HG03378 (cell line): Measurements from ENCODE around the gene GHRH.

ENCODE experiments used
- ATAC-seq: cut with Tn5 transposase; IDR thresholded peaks from one replicate; pipeline ENCODE4 v1.9.1; 2021; ENCODE audit warnings: mild to moderate bottlenecking, moderate library complexity; ENCODE audit not compliant: unreplicated experiment

GHRH gene

DNA sequence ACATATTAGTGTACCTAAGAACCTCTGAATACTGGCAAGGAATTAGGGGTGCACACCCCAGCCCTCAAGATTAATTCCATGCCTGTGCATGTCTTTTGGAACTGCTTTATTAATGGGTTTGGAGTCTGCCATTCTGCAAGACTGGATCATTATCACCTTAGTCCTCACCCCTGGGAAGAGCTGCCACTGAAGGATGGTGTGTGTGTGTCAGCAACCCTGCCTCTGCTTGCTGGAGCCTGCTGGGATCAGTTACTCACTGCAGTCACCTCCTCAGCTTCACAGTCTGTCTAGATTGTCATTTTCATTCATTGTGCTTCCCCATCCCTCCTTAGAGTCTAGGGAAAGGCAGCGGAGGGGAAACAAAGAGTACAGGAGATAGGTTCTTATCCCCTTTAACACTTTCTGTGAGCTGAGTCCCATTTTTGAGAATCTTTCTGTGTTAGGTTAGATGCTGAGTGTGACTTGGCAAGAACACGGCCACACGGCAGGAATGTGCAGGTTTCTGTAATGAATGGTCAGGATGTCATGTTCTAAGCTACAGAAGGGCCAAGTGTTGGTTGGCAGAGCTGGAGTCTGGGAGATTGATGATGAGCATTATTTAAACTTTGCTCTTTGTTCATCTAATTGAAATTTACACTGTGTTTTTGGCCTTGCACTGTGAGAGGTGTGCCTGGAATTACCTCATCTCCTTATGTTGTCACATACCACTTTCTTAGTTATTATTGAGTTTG lies 21.1 kb downstream of the GHRH start:
- ATAC-seq, result no peak

- no peak for ATAC-seq
Measured at GRCh38 chr20:37238935-37239451, 22.6 kb downstream of the GHRH start.

DNA sequence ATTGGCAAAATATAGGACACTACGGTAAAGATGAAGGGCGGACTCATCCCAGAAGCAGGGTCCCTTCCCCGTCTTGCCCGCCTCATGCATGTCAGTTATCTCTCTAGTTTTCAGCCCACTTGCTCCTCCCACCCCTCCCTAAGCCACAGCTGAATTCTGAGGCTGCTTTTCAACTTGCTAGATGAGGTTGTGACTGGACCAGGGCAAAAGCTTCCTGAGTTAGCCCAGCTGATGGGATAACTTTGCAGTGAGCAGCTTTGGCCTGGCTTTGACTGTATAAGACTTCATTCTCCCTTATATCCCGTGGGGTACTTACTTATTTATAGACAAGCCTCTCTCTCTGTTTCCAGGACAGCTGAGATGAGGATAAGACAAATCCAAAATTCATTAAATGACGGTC lies 23.2 kb downstream of the GHRH start:
- ATAC-seq, result no peak

- ATAC-seq, result no peak
Measured at GRCh38 chr20:37237656-37238055, 24.0 kb downstream of the GHRH start.

DNA sequence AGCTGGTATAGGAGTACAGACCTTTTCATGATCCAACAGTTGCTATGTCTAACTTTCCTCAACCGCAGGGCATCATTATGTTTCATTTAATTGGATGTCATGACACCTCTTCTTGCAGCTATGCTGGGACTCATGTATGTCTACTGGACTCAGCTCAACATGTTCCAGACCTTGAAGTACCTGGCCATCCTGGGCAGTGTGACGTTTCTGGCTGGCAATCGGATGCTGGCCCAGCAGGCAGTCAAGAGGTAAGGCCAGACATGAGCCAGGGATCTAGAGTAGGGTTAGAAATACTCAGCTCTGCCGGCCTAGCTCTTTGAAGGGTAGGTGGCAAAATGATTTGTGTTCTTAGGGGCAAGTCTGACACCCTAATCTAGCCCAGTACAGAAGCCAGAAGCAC lies 25.2 kb downstream of the GHRH start:
- no peak for ATAC-seq

- ATAC-seq, result no peak
Measured at GRCh38 chr20:37235065-37235464, 26.5 kb downstream of the GHRH start.

- ATAC-seq, result no peak
Measured at GRCh38 chr20:37234254-37234581, 27.4 kb downstream of the GHRH start.

GRCh38 chr20:37233548-37234253 lies 27.9 kb downstream of the GHRH start:
- no peak for ATAC-seq

DNA sequence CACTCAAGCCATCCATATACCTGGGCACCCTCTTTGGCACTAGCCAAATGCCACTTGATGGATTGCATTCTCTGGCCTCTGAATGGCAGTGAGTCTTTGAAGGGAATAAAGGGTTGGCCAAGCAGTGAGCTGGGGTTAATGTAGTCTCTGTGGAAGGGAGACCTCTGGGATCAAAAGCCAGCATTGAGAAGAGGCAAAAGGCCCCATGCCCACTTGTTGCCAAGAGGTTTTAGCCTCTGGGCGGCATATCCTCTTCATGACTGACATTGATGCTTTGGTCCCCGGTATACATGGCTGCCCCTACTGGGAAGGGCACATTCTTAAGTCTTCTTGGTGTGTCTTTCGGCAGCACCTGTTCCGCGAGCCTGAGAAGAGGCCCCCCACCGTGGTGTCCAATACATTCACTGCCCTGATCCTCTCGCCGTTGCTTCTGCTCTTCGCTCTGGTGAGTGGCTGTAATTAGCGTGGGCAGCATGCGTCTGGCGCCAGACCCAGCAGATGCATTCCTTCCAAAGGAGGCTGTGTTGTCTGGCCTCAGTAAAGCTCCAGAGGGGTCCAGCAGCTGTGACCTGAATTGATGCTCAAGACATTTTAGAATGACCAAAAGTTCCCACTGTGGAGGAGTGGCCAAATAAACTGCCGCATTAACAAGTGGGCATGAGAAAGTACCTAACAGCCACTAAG lies 29.5 kb downstream of the GHRH start:
- ATAC-seq, result no peak

DNA sequence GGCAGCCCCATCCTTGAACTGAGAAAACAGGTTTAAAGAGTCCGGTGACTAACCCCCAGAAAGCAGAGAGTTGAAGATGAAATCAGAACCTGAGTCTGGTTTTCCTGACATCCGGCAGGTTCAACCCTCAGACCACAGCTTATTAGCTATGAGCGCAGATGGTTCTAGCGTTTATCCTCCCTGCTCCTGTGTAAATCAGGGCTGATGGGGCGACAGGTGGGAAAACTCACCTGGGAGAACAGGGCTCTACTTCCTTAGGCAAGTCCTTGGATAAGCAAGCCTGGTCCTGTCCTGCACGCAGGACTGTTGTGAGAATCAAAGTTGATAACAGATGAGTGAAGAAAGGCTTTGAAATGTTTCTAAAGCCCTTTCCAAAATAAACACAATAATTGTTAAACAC lies 31.4 kb downstream of the GHRH start:
- no peak for ATAC-seq

DNA sequence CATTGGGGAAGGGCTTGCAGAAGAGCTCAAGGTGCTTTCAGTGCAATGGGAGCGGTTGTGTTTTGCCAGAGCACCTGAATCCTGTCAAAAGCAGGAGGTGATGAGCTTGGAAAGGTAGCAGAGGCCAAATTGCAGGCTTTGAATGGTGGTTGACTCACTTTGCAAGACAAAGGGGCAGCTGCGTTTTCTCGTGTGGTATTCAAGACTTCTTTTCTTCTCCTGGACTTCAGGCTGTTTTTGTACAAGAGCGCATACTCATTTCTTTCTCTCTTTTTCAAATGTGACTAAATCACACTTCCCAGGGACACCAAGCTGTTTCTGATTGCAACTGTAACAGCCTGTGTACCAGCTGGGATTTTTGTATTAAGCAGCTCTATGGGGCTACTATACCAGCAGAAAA lies 32.3 kb downstream of the GHRH start:
- no peak for ATAC-seq

DNA sequence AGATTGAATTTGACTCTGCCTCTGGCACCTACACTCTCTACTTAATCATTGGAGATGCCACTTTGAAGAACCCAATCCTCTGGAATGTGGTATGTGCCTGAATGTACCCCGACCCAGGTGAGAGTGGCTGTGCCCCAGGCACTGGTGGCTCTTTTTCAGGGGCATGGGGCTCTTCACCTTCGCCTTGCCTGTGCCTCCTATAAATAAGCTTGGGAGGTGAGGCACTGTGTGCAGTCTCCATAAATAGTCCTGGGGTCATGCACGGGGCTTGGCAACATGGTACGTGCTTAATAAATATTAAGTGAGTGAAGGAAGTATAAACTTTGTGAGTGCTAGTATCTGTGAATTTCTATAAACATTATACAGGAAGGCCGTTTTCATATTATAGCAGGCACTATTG lies 33.0 kb downstream of the GHRH start:
- no peak for ATAC-seq

- ATAC-seq, result no peak
Measured at GRCh38 chr20:37228082-37228481, 33.5 kb downstream of the GHRH start.

DNA sequence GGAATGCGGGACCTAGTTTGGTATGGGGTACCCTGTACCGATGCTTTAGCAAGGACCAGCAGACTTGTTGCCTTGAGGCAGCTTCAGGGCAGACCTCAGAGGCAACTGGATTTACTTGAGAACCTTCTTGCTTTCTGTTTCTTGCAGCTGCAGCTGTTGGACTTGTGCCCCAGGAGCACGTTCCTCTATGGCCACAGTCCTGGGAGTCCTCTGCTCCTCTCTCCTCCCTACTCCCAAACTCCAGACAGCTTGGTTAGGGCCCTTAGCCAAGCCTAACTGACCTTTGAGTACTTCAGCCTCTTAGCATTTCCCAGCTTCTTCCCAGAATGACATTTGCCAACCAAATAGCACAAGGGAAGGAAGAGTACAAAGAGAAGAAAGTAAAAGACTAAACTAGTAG lies 34.7 kb downstream of the GHRH start:
- ATAC-seq, result no peak

DNA sequence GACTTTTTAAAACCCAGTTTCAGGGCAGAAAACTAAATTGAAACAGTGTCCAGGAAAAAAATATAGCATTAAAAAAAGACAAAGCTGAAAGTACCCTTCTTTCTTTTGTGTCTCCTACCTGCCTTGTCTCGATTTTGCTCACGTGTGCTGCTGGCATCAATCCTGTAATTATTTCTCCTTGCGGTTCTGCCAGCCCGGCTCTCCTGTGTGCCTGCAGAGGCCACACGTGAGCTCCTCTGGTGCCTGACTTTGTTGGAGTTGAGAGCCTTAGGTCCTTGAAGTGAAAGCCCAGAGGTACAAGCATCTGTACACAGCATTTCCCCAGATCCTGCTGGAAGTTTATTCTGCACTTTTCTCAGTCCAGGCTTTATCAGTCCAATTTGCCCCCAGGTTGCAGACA lies 36.5 kb downstream of the GHRH start:
- no peak for ATAC-seq

DNA sequence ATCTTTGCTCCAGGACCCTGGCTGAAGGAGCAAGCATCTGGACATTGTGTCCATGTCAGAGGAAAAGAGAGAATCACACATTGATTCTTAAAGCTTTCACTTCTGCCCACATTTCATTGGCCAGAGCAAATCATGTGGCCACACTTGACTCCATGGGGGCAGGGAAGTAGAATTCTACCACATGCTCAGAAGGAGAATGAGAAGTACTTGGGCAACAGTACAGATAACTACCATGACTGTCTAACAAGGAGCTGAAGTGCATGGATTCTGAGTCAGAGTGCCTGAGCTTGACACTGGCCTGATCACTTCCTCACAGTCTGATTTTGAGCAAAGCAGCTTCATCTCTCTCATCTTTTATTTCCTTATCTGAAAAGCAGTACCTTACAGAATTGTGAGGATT lies 38.6 kb downstream of the GHRH start:
- ATAC-seq, result no peak

DNA sequence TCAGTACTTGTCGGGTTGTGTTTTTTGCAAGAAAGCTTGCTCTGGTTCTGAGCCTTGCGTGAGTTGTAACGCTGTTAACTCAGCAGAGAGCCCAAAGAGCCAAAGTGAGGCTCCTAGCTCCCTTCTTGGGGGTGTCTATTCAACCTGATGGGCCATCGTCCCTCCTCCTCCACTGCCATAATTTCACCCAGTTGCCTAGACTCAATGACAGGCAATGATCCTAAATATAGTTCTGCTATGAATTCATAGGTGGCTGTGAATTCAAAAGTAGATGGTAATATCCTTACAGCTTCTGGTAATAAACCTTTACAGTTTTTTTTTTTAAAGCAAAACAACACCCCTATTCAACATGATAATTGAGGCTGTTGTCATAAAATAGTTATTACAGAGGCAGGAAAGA lies 39.5 kb downstream of the GHRH start:
- ATAC-seq, result no peak

GRCh38 chr20:37220731-37221130 lies 40.9 kb downstream of the GHRH start:
- ATAC-seq, result no peak

DNA sequence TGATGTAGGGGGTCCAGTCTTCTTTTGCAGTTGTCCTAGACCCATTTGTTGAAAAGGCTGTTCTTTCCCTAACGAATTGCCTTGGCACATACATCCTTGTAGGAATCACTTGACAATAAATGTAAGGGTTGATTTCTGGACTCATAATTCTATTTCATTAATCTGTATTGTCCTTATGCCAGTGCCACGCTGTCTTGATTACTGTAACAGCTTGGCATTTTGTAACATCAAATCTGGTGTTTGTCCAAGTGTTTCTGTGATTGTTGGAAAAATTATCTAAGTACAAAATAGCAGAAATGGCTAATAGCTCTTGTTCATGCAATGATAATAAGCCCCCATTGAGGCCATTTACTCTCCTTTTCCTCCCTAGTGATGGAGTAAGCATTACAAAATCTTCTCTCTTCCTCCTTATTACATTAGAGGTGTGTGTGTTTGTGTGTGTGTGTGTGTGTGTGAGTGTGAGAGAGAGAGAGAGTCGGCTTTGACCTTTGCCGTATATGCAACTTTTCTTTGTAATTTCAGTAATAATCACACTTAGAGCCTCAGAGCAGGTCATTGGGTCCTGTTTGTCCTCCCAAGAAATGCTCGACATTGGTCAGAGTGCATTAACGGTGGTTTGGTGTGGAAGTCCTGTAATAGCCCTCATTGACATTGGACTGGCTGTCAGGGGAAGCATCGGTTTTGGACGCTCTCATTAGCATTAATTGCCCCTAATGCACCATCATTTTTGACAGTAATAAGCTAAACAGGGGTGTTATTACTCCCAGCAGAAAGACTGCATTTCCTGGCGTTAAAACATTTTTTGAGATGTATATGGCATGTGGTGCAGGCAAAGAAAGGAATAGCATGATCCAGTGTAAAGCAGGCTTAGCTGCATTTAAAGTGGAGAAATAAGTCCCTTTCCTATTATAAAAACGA lies 41.6 kb downstream of the GHRH start:
- no peak for ATAC-seq

DNA sequence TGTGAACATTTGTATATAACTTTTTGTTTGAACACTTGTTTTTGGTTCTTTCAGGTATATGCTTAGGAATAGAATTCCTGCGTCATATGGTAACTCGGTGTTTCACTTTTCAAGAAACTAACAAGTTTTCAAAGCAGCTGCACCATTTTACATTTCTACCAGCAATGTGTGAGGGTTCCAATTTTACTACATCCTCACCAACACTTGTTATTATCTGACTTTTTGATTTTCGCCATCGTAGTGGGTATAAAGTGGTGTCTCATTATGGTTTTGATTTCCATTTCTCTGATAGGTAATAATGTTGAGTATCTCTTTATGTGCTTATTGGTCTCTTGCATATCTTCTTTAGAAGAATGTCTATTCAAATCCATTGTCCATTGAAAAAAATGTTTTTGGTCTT lies 42.6 kb downstream of the GHRH start:
- ATAC-seq, result no peak

GRCh38 chr20:37218441-37218840 lies 43.2 kb downstream of the GHRH start:
- no peak for ATAC-seq
